Measurements from ENCODE around the gene UMODL1.

DNA sequence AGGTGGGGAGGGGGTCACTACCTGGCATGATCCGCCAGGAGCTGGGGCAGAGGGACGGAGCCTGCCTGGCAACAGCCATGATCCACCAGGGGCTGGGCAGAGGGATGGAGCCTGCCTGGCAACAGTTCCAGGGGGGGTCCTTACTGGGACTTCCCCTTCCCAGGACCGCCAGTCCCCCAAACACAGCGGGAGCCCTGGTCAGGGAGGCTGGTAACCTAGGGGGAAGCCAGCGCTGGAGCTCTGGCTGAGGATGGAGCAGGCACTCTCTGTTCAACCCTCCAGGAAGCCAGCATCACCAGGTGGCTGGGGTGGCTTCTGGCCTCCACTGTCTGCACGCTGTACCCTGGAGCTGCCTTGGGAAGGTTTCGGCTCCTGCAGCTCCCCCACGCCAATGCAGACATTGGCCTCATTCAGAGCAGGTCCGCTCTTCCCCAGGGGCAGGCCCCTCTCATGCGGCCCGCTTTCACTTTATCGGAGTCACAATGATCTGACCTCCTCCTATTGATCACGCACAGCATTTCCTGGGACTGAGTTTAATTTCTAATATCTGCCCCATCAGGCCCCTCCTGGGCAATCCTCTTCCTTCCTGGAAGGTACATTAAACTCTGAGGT lies 79.5 kb downstream of the UMODL1 start:
- TF ChIP-seq POLR2A (IDR thresholded peaks at IDR 0.05) = no peak
- TF ChIP-seq CTCF (IDR thresholded peaks at IDR 0.05) = no peak
